IPS DF 6.9 (cell line): ENCODE data around the gene GAGE10.
"Not testable (repeated sequence)": the region's sequence is repeated elsewhere in the genome, so short reads cannot be mapped to it uniquely, and the experiment has no call there.

ENCODE experiments used
- DNase-seq: peaks from one replicate; pipeline ENCODE4 v3.0.0-alpha.2; 2013; ENCODE audit warnings: low read depth, low spot score
- H3K27ac ChIP-seq: one replicate; pipeline ENCODE4 v1.5.1; 2013; ENCODE audit warnings: low read length, control low read depth
- H3K27me3 ChIP-seq: 2 replicates; pipeline ENCODE4 v1.6.1; 2013; ENCODE audit warnings: mild to moderate bottlenecking, low read length; ENCODE audit not compliant: control insufficient read depth, insufficient read depth
- H3K36me3 ChIP-seq: 2 replicates; pipeline ENCODE4 v1.6.1; 2013; ENCODE audit warnings: low read length; ENCODE audit not compliant: control insufficient read depth, insufficient read depth
- H3K4me1 ChIP-seq: 2 replicates; pipeline ENCODE4 v1.6.1; 2013; ENCODE audit warnings: low read length; ENCODE audit not compliant: control insufficient read depth, insufficient read depth
- H3K4me3 ChIP-seq: 2 replicates; pipeline ENCODE4 v1.5.1; 2013; ENCODE audit warnings: mild to moderate bottlenecking, low read length
- H3K9me3 ChIP-seq: 2 replicates; pipeline ENCODE4 v1.6.1; 2013; ENCODE audit warnings: low read length, inconsistent platforms; ENCODE audit not compliant: control insufficient read depth, insufficient read depth
- WGBS: extraction: QIAGEN DNeasy Blood & Tissue Kit; methylation state at CpG from one replicate; pipeline ENCODE4 v1.1.7; 2013; ENCODE audit warnings: mixed read lengths, missing lambda C conversion rate; ENCODE audit not compliant: insufficient read length, insufficient coverage; 5-methylcytosine and 5-hydroxymethylcytosine counted together

Gene GAGE10

GRCh38 chrX:49292400-49293362 lies 10.8 kb upstream of the GAGE10 start:
- no peak for DNase-seq
- no peak overlapping the region for H3K4me3 ChIP-seq
- no peaks in the 10 kb centered on the region for H3K27me3 ChIP-seq
- no peak overlapping the region for H3K27ac ChIP-seq
- WGBS, result no CpG with 5 or more reads among the region's 17 CpGs
- H3K9me3 ChIP-seq, result no peaks in the 10 kb centered on the region
- H3K36me3 ChIP-seq, result no peaks in the 10 kb centered on the region
- H3K4me1 ChIP-seq, result no peaks in the 10 kb centered on the region

- H3K36me3 ChIP-seq, H3K4me1 ChIP-seq: not testable (repeated sequence)
- no CpG with 5 or more reads among the region's 5 CpGs for WGBS
These were observed 4.2 kb upstream of the GAGE10 start for GRCh38 chrX:49299293-49299692.

GRCh38 chrX:49300703-49301102 lies 2.7 kb upstream of the GAGE10 start:
- Histone ChIP-seq H3K36me3 (no peaks in the 10 kb centered on the region), H3K9me3 (no peaks in the 10 kb centered on the region), H3K4me3 (no peak overlapping the region), H3K27ac (no peak overlapping the region), H3K27me3 (no peaks in the 10 kb centered on the region), H3K4me1 (0 out of 2 replicates have a peak, but pooled peaks cover 4% of the 10 kb centered on the region)
- no peak for DNase-seq
- no CpG with 5 or more reads among the region's 1 CpG for WGBS

More at GRCh38 chrX:49299293-49299692, 4.2 kb upstream of the GAGE10 start:
- DNase-seq, H3K27ac ChIP-seq, H3K4me3 ChIP-seq, H3K27me3 ChIP-seq, H3K9me3 ChIP-seq: not testable (repeated sequence)

GRCh38 chrX:49307775-49308174 lies 4.3 kb downstream of the GAGE10 start:
- WGBS, result no CpG with 5 or more reads among the region's 2 CpGs

DNA sequence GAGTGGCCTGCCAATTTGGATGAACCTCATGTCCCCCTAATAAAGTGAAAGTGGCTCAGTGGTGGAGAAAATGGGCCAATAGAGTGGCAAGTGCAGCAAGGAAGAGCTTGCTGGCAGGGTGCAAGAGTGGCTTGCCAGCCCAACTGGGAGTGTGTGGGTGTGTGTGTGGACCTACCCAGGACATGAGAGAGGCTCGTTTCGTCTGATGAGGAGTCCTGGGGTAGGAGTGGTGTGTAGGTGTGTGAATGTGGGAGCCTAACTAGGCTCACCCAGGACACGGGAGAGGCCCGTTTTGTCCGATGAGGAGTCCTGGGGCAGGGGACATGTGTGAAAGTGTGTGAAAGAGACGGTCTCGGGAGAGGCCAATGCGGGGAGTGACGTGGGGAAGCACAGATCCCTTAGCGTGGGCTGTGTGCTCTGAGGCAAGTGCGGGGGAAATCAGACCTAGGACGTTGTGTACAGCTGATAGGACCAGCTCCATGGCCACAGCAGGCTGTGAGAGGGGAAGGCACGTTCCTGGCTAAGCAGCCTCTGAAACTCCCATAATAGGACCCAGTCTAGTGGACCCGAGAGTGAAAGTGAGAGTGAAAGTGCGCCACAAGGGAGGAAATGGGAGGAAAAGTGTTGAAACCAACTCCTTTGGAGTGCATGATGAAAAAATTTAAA lies 5.3 kb downstream of the GAGE10 start:
- WGBS, result no CpG with 5 or more reads among the region's 15 CpGs
- Histone ChIP-seq H3K4me3 (no peak overlapping the region), H3K27ac (no peak overlapping the region), H3K36me3 (no peaks in the 10 kb centered on the region), H3K27me3 (no peaks in the 10 kb centered on the region), H3K4me1 (no peaks in the 10 kb centered on the region), H3K9me3 (no peaks in the 10 kb centered on the region)
- no peak for DNase-seq

More at GRCh38 chrX:49307775-49308174, 4.3 kb downstream of the GAGE10 start:
- not testable (repeated sequence) for H3K4me1 ChIP-seq, H3K27ac ChIP-seq, H3K36me3 ChIP-seq, H3K9me3 ChIP-seq, H3K27me3 ChIP-seq, H3K4me3 ChIP-seq, DNase-seq

DNA sequence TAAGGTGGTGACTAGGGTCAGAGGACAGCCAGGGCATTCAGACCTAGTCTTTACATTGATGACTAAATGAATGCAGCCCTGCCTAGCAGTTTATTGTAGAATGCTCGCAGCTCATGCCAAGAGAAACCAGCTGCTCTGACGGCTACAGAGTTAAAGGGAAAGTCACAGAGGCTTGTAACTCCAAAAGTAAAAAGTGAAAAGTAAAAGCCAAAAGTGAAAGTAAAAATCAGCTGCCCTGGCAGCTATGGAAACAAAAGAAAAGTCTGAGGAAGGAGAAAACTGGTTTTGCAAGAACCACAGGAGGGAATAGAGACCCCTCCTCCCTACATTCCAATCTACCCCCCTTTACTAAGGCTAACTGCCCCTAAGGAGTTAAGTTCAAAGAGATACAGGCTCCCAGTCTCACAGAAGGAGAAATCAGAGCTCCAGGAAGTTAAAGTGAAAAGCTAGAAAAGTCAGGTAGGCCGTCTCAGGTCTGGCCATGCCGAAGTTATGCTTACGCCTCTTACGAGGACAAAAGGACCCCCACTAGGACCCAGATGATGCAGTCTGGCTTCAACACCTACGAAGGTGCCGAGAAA lies 6.0 kb downstream of the GAGE10 start:
- H3K9me3 ChIP-seq, result no peaks in the 10 kb centered on the region
- no peak overlapping the region for H3K27ac ChIP-seq
- no peak overlapping the region for H3K4me3 ChIP-seq
- WGBS, result no CpG with 5 or more reads among the region's 8 CpGs
- H3K4me1 ChIP-seq, result no peaks in the 10 kb centered on the region
- DNase-seq, result peak; percentile 39
- H3K36me3 ChIP-seq, result no peaks in the 10 kb centered on the region
- no peaks in the 10 kb centered on the region for H3K27me3 ChIP-seq

- WGBS, result no CpG with 5 or more reads among the region's 18 CpGs
These were observed 6.9 kb downstream of the GAGE10 start for GRCh38 chrX:49310371-49310770.

GRCh38 chrX:49312176-49312575 lies 8.7 kb downstream of the GAGE10 start:
- no peaks in the 10 kb centered on the region for H3K9me3 ChIP-seq
- no CpG with 5 or more reads among the region's 2 CpGs for WGBS
- no peaks in the 10 kb centered on the region for H3K4me1 ChIP-seq
- no peak overlapping the region for H3K4me3 ChIP-seq
- H3K36me3 ChIP-seq, result no peaks in the 10 kb centered on the region
- DNase-seq, result no peak
- H3K27ac ChIP-seq, result no peak overlapping the region
- no peaks in the 10 kb centered on the region for H3K27me3 ChIP-seq

More at GRCh38 chrX:49310371-49310770, 6.9 kb downstream of the GAGE10 start:
- no peak for DNase-seq
- Histone ChIP-seq H3K9me3 (no peaks in the 10 kb centered on the region), H3K4me3 (no peak overlapping the region), H3K27me3 (no peaks in the 10 kb centered on the region), H3K27ac (no peak overlapping the region), H3K36me3 (no peaks in the 10 kb centered on the region), H3K4me1 (no peaks in the 10 kb centered on the region)

- H3K27ac ChIP-seq, result no peak overlapping the region
- H3K4me1 ChIP-seq, result no peaks in the 10 kb centered on the region
- no peaks in the 10 kb centered on the region for H3K9me3 ChIP-seq
- H3K4me3 ChIP-seq, result no peak overlapping the region
- no peaks in the 10 kb centered on the region for H3K36me3 ChIP-seq
- WGBS, result no CpG with 5 or more reads among the region's 4 CpGs
- H3K27me3 ChIP-seq, result no peaks in the 10 kb centered on the region
- no peak for DNase-seq
These were observed 12.6 kb downstream of the GAGE10 start for GRCh38 chrX:49316085-49316484.

DNA sequence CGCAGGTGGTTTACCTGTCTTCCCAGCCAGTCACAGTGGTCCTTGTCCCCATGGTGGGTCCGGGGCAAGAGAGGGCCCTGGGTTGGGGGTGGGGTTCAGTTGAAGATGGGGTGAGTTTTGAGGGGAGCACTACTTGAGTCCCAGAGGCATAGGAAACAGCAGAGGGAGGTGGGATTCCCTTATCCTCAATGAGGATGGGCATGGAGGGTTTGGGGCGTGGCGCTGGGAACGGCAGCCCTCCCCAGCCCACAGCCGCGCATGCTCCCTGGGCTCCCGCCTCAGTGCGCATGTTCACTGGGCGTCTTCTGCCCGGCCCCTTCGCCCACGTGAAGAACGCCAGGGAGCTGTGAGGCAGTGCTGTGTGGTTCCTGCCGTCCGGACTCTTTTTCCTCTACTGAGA lies 18.3 kb downstream of the GAGE10 start, which contains the start of gene GAGE12J:
TSS of gene GAGE12J (plus strand) at position 301 of the 400 bp plus-strand sequence. CDS start 1,157 bp downstream, outside the sequence.
- H3K4me1 ChIP-seq, H3K27me3 ChIP-seq, H3K4me3 ChIP-seq, H3K27ac ChIP-seq, DNase-seq, H3K9me3 ChIP-seq, H3K36me3 ChIP-seq: not testable (repeated sequence)
- WGBS, result no CpG with 5 or more reads among the region's 16 CpGs
